SW 1271 (cell line): Measurements from ENCODE around the gene CRKL.

Source experiments
- DNase-seq, 2 experiments: peaks; one replicate each; lab custom pipeline; 2025; lab: John Stamatoyannopoulos, UW

Gene CRKL

DNA sequence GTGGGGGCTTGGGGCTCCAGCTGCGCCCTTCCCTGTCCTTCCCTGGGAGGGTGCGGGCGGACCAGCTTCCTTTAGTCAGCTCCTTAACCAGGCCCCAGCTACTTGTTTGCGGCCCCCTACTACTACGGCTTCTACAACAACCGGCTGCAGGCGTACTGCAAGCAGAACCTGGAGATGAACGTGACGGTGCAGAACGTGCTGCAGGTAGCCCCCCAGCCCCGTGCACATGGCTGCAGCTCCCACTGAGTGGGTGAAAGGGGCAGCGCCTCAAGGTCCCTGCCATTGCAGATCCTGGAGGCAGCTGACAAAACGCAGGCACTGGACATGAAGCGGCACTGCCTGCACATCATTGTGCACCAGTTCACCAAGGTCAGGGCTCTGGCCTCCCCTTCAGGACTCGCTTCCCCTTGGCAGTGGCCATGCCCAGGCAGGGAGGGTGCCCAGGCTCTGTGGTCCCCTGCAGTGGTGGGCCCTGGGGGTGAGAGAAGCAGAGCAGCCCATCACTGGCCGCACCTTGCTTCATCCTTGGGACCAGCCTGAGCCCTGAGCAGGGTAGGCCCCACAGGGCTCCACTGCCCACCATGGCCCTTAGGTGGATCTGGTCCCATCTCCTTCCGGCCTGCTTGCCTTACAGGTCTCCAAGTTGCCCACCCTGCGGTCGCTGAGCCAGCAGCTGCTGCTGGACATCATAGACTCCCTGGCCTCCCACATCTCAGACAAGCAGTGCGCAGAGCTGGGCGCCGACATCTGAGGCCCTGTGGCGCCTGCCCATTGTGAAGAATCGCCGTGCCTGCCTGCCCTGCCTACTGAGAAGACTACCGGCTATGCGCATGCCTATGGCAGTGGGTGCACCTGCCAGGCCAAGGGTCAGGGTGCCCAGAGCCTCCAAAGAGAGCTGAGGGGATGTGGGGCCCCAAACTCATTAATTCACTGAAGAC is 79.7 kb downstream of the CRKL start:
- no peak for DNase-seq

DNA sequence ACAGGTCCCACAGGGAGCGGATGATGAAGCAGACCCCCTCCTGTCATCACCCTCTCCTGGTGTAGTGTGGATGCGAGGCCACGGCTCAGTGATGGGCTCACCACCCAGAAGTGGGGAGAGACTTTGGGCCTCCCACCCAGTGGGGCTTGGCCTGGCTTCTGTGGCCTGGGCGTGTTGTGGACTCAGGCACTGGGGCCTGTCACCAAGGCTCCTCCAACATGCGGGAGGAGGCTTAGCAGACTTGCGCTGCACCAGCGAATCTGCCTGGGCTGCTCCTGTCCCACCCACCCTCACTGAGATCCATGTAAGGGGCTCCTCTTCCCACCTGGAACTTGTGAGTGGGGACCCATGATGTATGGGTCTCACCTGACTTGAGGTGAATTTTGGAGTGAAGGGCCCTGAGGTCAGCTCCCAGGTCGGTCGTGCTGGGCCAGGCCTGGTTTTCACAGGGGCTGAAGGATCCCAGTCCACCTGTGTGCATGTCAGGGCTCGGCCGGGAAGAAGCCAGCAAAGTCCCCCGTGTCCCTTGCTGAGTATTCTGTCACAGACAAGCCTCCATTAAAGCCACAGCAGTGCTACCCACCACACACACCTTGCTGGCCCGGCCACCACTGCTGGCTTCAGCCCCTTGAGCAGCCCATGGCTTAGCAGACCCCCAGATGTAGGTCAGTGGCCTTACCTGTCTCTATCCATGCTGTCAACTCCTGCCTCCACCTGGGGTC is 80.5 kb downstream of the CRKL start:
- DNase-seq, result no peak

DNA sequence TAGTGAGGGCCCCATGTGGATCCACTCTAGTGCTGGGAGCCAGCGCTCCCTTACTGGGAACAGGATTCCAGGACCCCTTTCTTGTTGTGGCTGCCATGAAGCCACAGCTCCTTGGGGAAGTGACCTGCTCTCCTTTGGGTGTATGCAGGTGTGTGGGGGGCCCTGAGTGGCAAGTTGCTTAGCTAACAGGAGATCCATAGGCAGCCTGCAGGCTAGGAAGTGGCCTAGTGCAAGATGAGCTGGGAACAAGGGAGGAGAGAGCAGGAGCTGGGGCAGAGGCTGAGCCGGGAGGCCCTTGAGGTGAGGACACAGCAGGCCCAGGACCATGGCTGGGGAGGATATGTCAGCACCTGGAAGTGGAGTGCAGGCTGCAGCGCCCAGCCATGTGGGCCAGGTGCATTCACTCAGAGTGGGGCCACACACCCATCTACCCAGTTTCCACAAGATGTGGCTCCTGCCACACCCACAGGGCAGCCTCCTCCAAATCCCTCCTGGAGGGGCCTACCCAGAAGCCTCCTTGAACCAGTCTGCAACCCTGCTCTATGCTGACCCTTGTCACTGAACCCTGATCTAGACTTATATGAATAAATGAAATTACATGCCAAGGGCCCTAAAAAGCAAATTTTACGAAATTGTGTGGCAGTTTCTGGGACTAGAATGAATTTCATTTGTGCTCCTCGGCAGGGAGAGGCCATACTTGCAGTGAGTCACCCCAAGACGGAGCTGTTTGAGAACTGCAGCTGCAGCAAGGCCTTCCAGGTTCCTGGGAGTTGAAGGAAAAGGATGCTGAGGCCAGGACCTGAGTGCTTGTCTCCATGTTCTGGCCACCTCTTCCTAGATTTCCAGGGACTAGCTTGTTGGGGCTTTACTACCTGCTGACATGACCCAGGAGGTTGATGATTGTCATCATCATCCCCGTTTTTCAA is 81.5 kb downstream of the CRKL start:
- no peak for DNase-seq

DNA sequence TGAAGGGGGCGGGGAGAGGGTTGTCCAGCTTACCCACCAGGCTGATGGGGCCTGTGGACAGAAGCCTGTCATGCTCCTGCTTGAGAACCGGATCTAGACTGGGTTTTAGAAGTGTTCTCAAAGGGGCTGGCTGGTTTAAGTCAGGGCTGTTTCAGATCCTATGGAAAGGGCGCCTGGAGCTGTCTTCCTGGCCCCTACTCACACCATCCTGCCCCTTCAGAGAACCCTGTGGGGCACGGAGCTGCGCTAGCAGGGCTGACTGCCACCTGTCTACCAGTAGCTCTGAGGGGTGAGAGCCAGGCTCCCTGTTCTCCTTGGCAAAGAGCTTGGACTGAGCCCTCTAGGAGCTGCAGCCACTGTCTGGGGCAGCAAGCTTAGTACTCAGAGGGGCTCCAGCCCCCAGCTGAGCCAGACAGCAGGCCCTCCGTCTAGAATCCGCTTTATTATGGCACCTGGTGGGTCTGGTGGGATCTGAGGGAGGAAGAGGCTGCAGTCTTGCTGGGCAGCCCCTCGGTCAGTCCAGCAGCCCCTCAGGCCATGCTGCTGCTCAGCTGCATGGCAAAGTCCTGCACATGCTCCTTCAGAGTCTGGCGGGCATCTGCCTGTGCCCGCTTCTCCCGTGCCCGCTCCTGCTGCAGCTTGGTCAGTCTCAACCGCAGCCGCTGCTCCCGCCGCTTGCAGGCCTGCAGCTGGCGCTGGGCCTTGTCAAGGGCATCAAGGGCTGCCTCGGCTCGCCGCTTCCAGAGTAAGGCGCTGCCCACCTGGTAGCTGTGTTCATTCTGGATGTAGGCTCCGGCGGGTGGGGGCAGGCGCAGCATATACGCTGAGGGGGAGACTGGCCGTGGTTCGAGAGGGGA is 82.4 kb downstream of the CRKL start:
- DNase-seq, result no peak

GRCh38 chr22:21000207-21000986 is 83.2 kb downstream of the CRKL start:
- DNase-seq, result no peak

DNA sequence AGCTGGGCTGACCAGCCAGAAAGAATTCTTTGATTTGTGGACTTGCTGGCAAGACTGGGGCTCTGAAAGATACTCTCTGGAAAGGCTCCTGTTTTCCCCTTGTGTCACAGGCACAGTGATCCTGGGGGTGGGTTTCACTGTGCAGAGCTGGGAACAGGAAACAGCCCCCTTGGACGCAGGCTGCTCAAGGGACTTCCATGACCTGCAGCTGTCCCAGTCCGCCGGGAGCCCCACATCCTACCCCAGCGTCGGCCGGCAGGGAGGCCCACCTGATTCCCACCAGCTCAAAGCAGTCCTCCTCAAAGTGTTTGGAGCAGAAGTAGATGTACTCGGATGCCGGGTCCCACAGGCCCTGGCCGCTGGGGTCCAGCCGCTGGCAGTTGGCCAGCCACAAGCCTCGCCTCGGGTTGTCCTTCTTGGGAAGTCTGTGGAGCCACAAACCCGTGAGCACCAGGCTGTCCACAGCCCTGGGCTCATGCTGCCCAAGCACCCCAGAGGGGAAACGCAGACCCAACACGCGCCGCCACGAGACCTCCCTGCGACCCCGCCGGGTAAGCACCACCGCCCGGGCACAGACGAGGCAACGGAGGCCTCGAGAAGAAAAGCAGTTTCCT is 83.9 kb downstream of the CRKL start:
- no peak for DNase-seq

- DNase-seq, result peak; percentile 72 to 88
Observed at GRCh38 chr22:21001601-21002325, 84.6 kb downstream of the CRKL start, which contains the start of gene THAP7. Gene THAP7, minus strand, starts transcription at chr22:21002118. Its CDS starts 207 bp downstream, at chr22:21001911.
